K562 (cell line): ENCODE results near the gene XKR7. TPM values are rescaled to one million over a fixed set of nuclear protein-coding genes. Genes with fewer than 3 reads are reported as not detected.

Experiments
- ARID2 ChIP-seq: fragments of 450-650 bp; IDR thresholded peaks from 2 replicates; pipeline ENCODE4 v1.6.1; 2017; ENCODE audit warnings: antibody characterized with exemption, mild to moderate bottlenecking
- BACH1 ChIP-seq: fragments of 200-800 bp; sonication (Bioruptor generic); IDR thresholded peaks from 2 replicates; pipeline ENCODE4 v1.6.1; 2016; ENCODE audit warnings: missing genetic modification characterization, missing compliant biosample characterization
- EZH2 ChIP-seq: IDR thresholded peaks from 2 replicates; pipeline ENCODE4 v1.6.1; 2012; ENCODE audit warnings: low read depth, mild to moderate bottlenecking, inconsistent platforms, low read length, borderline replicate concordance
- IRF2 ChIP-seq: sonication (generic); formaldehyde crosslinking; IDR thresholded peaks from 2 replicates; pipeline ENCODE4 v1.8.1; 2022; ENCODE audit warnings: mild to moderate bottlenecking, missing genetic modification reagents
- POLR2AphosphoS2 ChIP-seq: IDR thresholded peaks from 2 replicates; pipeline ENCODE4 v1.6.1; 2012; ENCODE audit warnings: low read length, improper control_type of control experiment
- POLR2B ChIP-seq: fragments of 450-650 bp; IDR thresholded peaks from 2 replicates; pipeline ENCODE4 v1.6.1; 2018; ENCODE audit warnings: low read depth; ENCODE audit not compliant: partially characterized antibody
- TCF7L2 ChIP-seq: fragments of 150-350 bp; IDR thresholded peaks from 2 replicates; pipeline ENCODE4 v1.6.1; 2016; ENCODE audit warnings: low read depth, mild to moderate bottlenecking, low read length, moderate library complexity
- TGIF2 ChIP-seq: sonication (generic); formaldehyde crosslinking; IDR thresholded peaks from 2 replicates; pipeline ENCODE4 v1.8.1; 2022; ENCODE audit warnings: mild to moderate bottlenecking, missing genetic modification reagents, moderate library complexity
- U2AF1 ChIP-seq: fragments of 200-400 bp; formaldehyde crosslinking; optimal IDR thresholded peaks from 2 replicates; pipeline ENCODE3; 2017; ENCODE audit warnings: mild to moderate bottlenecking, low read depth, low read length, moderate library complexity
- ZNF253 ChIP-seq: fragments of 250-450 bp; sonication (Bioruptor Pico); conservative IDR thresholded peaks from 2 replicates; pipeline ENCODE4 v1.6.1; 2021; ENCODE audit warnings: mild to moderate bottlenecking
- ZNF518B ChIP-seq: fragments of 250-450 bp; sonication (Bioruptor Pico); IDR thresholded peaks from 2 replicates; pipeline ENCODE4 v1.5.0; 2021; ENCODE audit warnings: mild to moderate bottlenecking, moderate library complexity
- ZNF695 ChIP-seq: fragments of 450-650 bp; formaldehyde crosslinking; IDR thresholded peaks from 2 replicates; pipeline ENCODE4 v1.4.0; 2020; ENCODE audit warnings: mild to moderate bottlenecking, moderate library complexity
- ZNF717 ChIP-seq: fragments of 250-450 bp; sonication (Bioruptor Pico); IDR thresholded peaks from 2 replicates; pipeline ENCODE4 v1.5.0; 2021
- polyA plus RNA-seq, 8 experiments: library from polyadenylated mRNA; depleted of rRNA in 4 of 8; stranded (reverse) in 5 of 8; unstranded in 3 of 8; fragments of >200 nt; fragmentation: Nextera tagmentation in 2 of 8; fragmentation: Illumina TruSeq in 1 of 8; extraction: Ambion mirVana in 2 of 8; extraction: Trizol in 1 of 8; gene quantifications; 2 replicates each; pipeline versions ENCODE4 v1.2.1 to v1.2.3, GENCODE V29; 2011 to 2014; ENCODE audit warnings: inconsistent platforms in 1 of 8, missing spikeins in 1 of 8
- total RNA-seq, 7 experiments: library from RNA; depleted of rRNA in 6 of 7; stranded (reverse); fragments of >200 nt in 6 of 7; fragmentation: Illumina TruSeq in 2 of 7; extraction: Trizol in 2 of 7; gene quantifications; 2 replicates each; pipeline versions ENCODE4 v1.2.1 to v1.2.3, GENCODE V29; 2011 to 2021; ENCODE audit warnings: low replicate concordance in 1 of 7
- TF ChIP-seq, protein P1 (sequence below): fragments of 450-650 bp; IDR thresholded peaks from 2 replicates; pipeline ENCODE4 v1.6.1; 2017; ENCODE audit warnings: mild to moderate bottlenecking, moderate library complexity
- TF ChIP-seq, protein P2 (sequence below): sonication (generic); formaldehyde crosslinking; IDR thresholded peaks from 2 replicates; pipeline ENCODE4 v1.9.0; 2022; ENCODE audit warnings: mild to moderate bottlenecking, missing genetic modification reagents
- TF ChIP-seq, protein P3 (sequence below): fragments of 450-650 bp; formaldehyde crosslinking; IDR thresholded peaks from 2 replicates; pipeline ENCODE4 v1.4.0; 2022; ENCODE audit warnings: missing genetic modification characterization
- TF ChIP-seq, protein P4 (sequence below): fragments of 200-800 bp; sonication (Bioruptor generic); IDR thresholded peaks from 2 replicates; pipeline ENCODE4 v1.6.1; 2017; ENCODE audit warnings: missing genetic modification characterization, missing compliant biosample characterization
- TF ChIP-seq, protein P5 (sequence below): sonication (generic); formaldehyde crosslinking; IDR thresholded peaks from 2 replicates; pipeline ENCODE4 v1.8.0; 2022; ENCODE audit warnings: missing genetic modification reagents, mild to moderate bottlenecking, borderline replicate concordance

XKR7 gene
- total and polyA plus RNA-seq, 9 of the 15 experiments (the other 6 are each of a cell fraction or from before 2014, with no cell fraction given): 0.02 TPM; not detected in 8

- TF ChIP-seq, protein P1, sequence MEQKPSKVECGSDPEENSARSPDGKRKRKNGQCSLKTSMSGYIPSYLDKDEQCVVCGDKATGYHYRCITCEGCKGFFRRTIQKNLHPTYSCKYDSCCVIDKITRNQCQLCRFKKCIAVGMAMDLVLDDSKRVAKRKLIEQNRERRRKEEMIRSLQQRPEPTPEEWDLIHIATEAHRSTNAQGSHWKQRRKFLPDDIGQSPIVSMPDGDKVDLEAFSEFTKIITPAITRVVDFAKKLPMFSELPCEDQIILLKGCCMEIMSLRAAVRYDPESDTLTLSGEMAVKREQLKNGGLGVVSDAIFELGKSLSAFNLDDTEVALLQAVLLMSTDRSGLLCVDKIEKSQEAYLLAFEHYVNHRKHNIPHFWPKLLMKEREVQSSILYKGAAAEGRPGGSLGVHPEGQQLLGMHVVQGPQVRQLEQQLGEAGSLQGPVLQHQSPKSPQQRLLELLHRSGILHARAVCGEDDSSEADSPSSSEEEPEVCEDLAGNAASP: no peak
- TF ChIP-seq ARID2 (no peak), ZNF695 (CRISPR knock-in tag) (no peak), BACH1 (tag) (peak; percentile 85), U2AF1 (no peak), EZH2 (no peak), IRF2 (CRISPR knock-in tag) (peak; percentile 99), POLR2B (no peak), TGIF2 (peak; percentile 100), ZNF253 (CRISPR knock-in tag) (no peak), POLR2AphosphoS2 (no peak), ZNF717 (no peak), ZNF518B (CRISPR knock-in tag) (no peak), TCF7L2 (no peak)
- TF ChIP-seq, protein P2, sequence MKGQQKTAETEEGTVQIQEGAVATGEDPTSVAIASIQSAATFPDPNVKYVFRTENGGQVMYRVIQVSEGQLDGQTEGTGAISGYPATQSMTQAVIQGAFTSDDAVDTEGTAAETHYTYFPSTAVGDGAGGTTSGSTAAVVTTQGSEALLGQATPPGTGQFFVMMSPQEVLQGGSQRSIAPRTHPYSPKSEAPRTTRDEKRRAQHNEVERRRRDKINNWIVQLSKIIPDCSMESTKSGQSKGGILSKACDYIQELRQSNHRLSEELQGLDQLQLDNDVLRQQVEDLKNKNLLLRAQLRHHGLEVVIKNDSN (CRISPR knock-in tag): peak; percentile 75
- TF ChIP-seq, protein P3, sequence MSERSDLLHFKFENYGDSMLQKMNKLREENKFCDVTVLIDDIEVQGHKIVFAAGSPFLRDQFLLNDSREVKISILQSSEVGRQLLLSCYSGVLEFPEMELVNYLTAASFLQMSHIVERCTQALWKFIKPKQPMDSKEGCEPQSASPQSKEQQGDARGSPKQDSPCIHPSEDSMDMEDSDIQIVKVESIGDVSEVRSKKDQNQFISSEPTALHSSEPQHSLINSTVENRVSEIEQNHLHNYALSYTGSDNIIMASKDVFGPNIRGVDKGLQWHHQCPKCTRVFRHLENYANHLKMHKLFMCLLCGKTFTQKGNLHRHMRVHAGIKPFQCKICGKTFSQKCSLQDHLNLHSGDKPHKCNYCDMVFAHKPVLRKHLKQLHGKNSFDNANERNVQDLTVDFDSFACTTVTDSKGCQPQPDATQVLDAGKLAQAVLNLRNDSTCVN (CRISPR knock-in tag): no peak
- TF ChIP-seq, protein P4, sequence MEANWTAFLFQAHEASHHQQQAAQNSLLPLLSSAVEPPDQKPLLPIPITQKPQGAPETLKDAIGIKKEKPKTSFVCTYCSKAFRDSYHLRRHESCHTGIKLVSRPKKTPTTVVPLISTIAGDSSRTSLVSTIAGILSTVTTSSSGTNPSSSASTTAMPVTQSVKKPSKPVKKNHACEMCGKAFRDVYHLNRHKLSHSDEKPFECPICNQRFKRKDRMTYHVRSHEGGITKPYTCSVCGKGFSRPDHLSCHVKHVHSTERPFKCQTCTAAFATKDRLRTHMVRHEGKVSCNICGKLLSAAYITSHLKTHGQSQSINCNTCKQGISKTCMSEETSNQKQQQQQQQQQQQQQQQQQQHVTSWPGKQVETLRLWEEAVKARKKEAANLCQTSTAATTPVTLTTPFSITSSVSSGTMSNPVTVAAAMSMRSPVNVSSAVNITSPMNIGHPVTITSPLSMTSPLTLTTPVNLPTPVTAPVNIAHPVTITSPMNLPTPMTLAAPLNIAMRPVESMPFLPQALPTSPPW (CRISPR knock-in tag): peak; percentile 48
- TF ChIP-seq, protein P5, sequence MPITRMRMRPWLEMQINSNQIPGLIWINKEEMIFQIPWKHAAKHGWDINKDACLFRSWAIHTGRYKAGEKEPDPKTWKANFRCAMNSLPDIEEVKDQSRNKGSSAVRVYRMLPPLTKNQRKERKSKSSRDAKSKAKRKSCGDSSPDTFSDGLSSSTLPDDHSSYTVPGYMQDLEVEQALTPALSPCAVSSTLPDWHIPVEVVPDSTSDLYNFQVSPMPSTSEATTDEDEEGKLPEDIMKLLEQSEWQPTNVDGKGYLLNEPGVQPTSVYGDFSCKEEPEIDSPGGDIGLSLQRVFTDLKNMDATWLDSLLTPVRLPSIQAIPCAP (CRISPR knock-in tag): peak; percentile 100
Observed at GRCh38 chr20:31968291-31969126, 558 bp downstream of the XKR7 start (continued).
